MM.1S (cell line): ENCODE data around the gene LYPD5.

Experiments
- DNase-seq: peaks from one replicate; pipeline ENCODE4 v3.0.0-alpha.2; 2015
- H2AFZ ChIP-seq: fragments of 300-600 bp; sonication (generic); 2 replicates; pipeline ENCODE4 v1.6.0; 2016; ENCODE audit warnings: antibody characterized with exemption, low read length
- H3F3A ChIP-seq: fragments of 300-600 bp; sonication (generic); 2 replicates; pipeline ENCODE4 v1.6.1; 2016; ENCODE audit warnings: mild to moderate bottlenecking, antibody characterized with exemption, low read length, moderate library complexity, mixed read lengths; ENCODE audit not compliant: insufficient read depth
- H3K27ac ChIP-seq: fragments of 300-600 bp; sonication (generic); 2 replicates; pipeline ENCODE4 v1.5.1; 2016; ENCODE audit warnings: mild to moderate bottlenecking, low read length
- H3K27me3 ChIP-seq: fragments of 300-600 bp; sonication (generic); replicated peaks from 2 replicates; pipeline ENCODE4 v1.6.0; 2016; ENCODE audit warnings: low read length; ENCODE audit not compliant: insufficient read depth
- H3K36me3 ChIP-seq: fragments of 300-600 bp; sonication (generic); replicated peaks from 2 replicates; pipeline ENCODE4 v1.6.1; 2016; ENCODE audit warnings: mild to moderate bottlenecking, low read length, mixed read lengths; ENCODE audit not compliant: insufficient read depth
- H3K4me1 ChIP-seq: fragments of 300-600 bp; sonication (generic); 2 replicates; pipeline ENCODE4 v1.6.1; 2016; ENCODE audit warnings: low read length, mixed read lengths
- H3K4me2 ChIP-seq: fragments of 300-600 bp; sonication (generic); 2 replicates; pipeline ENCODE4 v1.6.0; 2016; ENCODE audit warnings: low read depth, low read length
- H3K4me3 ChIP-seq: fragments of 300-600 bp; sonication (generic); 2 replicates; pipeline ENCODE4 v1.5.1; 2016; ENCODE audit warnings: low read length, mixed read lengths
- H3K79me2 ChIP-seq: fragments of 300-600 bp; sonication (generic); 2 replicates; pipeline ENCODE4 v1.6.1; 2016; ENCODE audit warnings: mixed run types, low read length, mixed read lengths
- H3K9ac ChIP-seq: fragments of 300-600 bp; sonication (generic); 2 replicates; pipeline ENCODE4 v1.6.1; 2016; ENCODE audit warnings: low read length, mixed read lengths
- H3K9me2 ChIP-seq: fragments of 300-600 bp; sonication (generic); replicated peaks from 2 replicates; pipeline ENCODE4 v1.6.1; 2016; ENCODE audit warnings: mild to moderate bottlenecking, low read length, mixed read lengths; ENCODE audit not compliant: insufficient read depth
- H3K9me3 ChIP-seq: fragments of 300-600 bp; sonication (generic); replicated peaks from 2 replicates; pipeline ENCODE4 v1.6.1; 2016; ENCODE audit warnings: mild to moderate bottlenecking, low read length, mixed read lengths; ENCODE audit not compliant: insufficient read depth
- H4K20me1 ChIP-seq: fragments of 300-600 bp; sonication (generic); 2 replicates; pipeline ENCODE4 v1.6.1; 2016; ENCODE audit warnings: mild to moderate bottlenecking, low read length, moderate library complexity, mixed read lengths; ENCODE audit not compliant: insufficient read depth
- EZH2 ChIP-seq: fragments of 300-600 bp; sonication (generic); optimal IDR thresholded peaks from 2 replicates; pipeline ENCODE3; 2017; ENCODE audit warnings: low read depth, mild to moderate bottlenecking, antibody characterized with exemption, low read length, mixed read lengths
- EZH2phosphoT487 ChIP-seq: fragments of 300-600 bp; sonication (generic); IDR thresholded peaks from 2 replicates; pipeline ENCODE4 v1.6.1; 2018; ENCODE audit warnings: antibody characterized with exemption, low read length
- TF ChIP-seq, protein P1 (sequence below): fragments of 300-600 bp; sonication (generic); IDR thresholded peaks from 2 replicates; pipeline ENCODE4 v1.5.1; 2016; ENCODE audit warnings: antibody characterized with exemption, low read length, mixed read lengths

Gene LYPD5

DNA sequence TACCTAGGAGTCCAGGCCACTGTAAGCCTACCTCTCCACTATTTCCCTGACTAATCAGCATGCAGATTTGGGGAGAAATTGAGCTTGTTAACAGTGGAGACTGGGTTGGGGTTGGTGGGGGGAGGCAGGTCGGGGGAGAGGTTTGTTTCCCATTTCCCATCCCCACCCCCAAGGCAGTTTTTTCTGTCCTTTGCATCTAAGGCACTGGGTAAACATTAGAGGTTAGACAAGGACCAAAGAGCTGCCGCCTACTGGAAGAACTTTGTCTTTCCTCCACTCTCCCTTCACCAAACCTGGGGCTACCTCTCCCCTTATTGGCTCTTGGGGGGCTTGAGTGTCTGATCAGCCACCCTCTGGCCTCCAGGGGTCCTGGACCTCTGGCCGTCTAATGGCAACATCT is 22.4 kb downstream of the LYPD5 start:
- Histone ChIP-seq H3K27me3 (no peaks in the 10 kb centered on the region), H3K79me2 (no peaks in the 10 kb centered on the region), H3K4me1 (peaks cover 21% of the 10 kb centered on the region), H3F3A (0 out of 2 replicates have a peak, but pooled peaks cover 7% of the 10 kb centered on the region), H3K9ac (no peak overlapping the region), H3K4me3 (no peak overlapping the region), H3K27ac (no peak overlapping the region), H3K9me2 (no peaks in the 10 kb centered on the region), H3K36me3 (no peaks in the 10 kb centered on the region), H4K20me1 (no peaks in the 10 kb centered on the region), H2AFZ (no peak overlapping the region), H3K9me3 (no peaks in the 10 kb centered on the region), H3K4me2 (no peak overlapping the region)
- DNase-seq = no peak
- TF ChIP-seq EZH2phosphoT487 (no peak), EZH2 (no peak)
- TF ChIP-seq, protein P1, sequence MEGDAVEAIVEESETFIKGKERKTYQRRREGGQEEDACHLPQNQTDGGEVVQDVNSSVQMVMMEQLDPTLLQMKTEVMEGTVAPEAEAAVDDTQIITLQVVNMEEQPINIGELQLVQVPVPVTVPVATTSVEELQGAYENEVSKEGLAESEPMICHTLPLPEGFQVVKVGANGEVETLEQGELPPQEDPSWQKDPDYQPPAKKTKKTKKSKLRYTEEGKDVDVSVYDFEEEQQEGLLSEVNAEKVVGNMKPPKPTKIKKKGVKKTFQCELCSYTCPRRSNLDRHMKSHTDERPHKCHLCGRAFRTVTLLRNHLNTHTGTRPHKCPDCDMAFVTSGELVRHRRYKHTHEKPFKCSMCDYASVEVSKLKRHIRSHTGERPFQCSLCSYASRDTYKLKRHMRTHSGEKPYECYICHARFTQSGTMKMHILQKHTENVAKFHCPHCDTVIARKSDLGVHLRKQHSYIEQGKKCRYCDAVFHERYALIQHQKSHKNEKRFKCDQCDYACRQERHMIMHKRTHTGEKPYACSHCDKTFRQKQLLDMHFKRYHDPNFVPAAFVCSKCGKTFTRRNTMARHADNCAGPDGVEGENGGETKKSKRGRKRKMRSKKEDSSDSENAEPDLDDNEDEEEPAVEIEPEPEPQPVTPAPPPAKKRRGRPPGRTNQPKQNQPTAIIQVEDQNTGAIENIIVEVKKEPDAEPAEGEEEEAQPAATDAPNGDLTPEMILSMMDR = no peak

DNA sequence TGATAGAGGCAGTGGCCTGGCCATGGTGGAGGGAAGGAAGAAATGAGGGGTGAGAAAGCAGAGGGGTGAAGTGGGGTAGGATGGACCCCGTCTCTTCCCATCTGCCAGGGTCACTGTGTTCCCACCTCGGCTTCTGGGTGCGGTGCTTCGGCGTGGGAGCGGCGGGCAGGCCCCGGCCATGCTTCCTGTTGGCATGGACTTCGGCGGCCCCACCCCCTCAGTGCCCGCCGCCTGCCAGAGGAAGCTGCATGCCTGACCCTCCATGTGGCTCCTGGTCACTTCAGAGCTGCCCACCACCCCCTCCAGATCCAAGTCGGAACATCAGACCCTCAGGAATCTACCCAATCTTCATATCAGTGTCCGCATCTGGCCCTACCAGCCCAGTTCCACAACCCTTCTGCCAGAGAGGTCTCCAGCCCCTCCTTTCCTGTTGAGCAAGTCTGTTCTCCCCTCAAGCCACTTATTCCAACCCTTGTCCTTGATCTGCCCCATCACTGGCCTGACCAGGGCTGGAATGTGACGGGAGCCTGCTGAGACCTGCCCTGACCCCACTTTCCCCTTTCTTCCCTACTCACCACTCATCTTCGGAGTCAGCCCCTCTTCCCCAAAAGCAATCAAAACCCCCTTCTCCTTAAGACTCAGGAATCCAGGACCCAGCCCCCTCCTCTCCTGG is 23.0 kb downstream of the LYPD5 start:
- Histone ChIP-seq H3K79me2 (no peaks in the 10 kb centered on the region), H4K20me1 (no peaks in the 10 kb centered on the region), H3K4me1 (peaks cover 15% of the 10 kb centered on the region), H3K9me3 (no peaks in the 10 kb centered on the region), H3K27me3 (no peaks in the 10 kb centered on the region), H3K4me2 (no peak overlapping the region), H2AFZ (no peak overlapping the region), H3K36me3 (no peaks in the 10 kb centered on the region), H3F3A (0 out of 2 replicates have a peak, but pooled peaks cover 4% of the 10 kb centered on the region), H3K9ac (no peak overlapping the region), H3K4me3 (no peak overlapping the region), H3K9me2 (no peaks in the 10 kb centered on the region), H3K27ac (no peak overlapping the region)
- DNase-seq = no peak
- TF ChIP-seq EZH2phosphoT487 (no peak), EZH2 (no peak)
- TF ChIP-seq, protein P1 = no peak

DNA sequence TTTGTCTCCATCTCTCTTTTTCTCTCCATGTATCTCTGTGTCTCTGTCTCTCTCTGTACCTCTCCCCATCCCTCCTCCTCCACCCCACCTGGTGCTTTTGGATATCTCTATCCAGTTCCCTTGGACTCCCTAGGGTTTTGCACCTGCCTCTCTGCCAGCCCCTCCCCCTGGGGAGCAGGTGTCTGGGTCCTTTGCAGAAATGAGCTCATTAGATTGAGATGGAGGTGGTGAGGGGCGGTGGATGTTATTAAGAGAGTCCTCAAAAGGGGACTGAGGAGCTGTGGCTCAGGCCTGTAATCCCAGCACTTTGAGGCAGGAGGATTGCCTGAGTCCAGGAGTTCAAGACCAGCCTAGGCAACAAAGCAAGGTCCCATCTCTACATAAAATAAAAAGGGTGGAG is 23.6 kb downstream of the LYPD5 start:
- Histone ChIP-seq H3K9ac (no peak overlapping the region), H3K79me2 (no peaks in the 10 kb centered on the region), H3K27ac (no peak overlapping the region), H3F3A (no peaks in the 10 kb centered on the region), H3K4me1 (peaks cover 9% of the 10 kb centered on the region), H3K9me3 (no peaks in the 10 kb centered on the region), H2AFZ (no peak overlapping the region), H4K20me1 (no peaks in the 10 kb centered on the region), H3K4me2 (no peak overlapping the region), H3K9me2 (no peaks in the 10 kb centered on the region), H3K4me3 (no peak overlapping the region), H3K27me3 (no peaks in the 10 kb centered on the region), H3K36me3 (no peaks in the 10 kb centered on the region)
- no peak for TF ChIP-seq EZH2phosphoT487
- no peak for TF ChIP-seq EZH2
- TF ChIP-seq, protein P1 = no peak
- DNase-seq = no peak
